ENCODE measurements around the gene NFAM1. TPM values are rescaled to one million over a fixed set of nuclear protein-coding genes. Genes with fewer than 3 reads are reported as not detected.

NFAM1 gene
- polyA plus RNA-seq, 12 donors: 0.44 to 3.4 (median 0.60) TPM; not detected in 2

- no peak for DNase-seq
These were observed 15.5 kb downstream of the NFAM1 start for GRCh38 chr22:42416671-42417230.

- DNase-seq: no peak
These were observed 17.5 kb downstream of the NFAM1 start for GRCh38 chr22:42414565-42415303.

DNA sequence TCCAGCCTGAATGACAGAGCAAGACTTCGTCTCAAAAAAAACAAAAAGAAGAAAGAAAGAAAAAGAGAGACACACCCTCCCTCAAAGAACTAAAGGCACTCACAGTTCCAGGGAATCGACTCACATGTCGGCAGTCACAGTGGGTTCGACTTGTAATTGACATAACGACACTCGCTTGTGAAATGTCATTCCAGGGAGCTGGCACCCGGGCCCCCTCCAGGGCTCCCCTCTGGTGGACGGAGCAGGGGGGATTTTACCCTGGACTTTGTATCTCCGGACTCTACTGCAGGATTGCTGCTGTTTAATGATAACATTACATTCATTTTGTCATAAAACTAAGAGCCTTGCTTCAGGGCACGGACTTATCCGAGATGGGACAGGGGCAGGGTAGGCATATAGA lies 18.2 kb downstream of the NFAM1 start:
- DNase-seq: no peak

- no peak for DNase-seq
These were observed 19.4 kb downstream of the NFAM1 start for GRCh38 chr22:42412744-42413333.

GRCh38 chr22:42410708-42411107 lies 21.5 kb downstream of the NFAM1 start:
- no peak for DNase-seq

DNA sequence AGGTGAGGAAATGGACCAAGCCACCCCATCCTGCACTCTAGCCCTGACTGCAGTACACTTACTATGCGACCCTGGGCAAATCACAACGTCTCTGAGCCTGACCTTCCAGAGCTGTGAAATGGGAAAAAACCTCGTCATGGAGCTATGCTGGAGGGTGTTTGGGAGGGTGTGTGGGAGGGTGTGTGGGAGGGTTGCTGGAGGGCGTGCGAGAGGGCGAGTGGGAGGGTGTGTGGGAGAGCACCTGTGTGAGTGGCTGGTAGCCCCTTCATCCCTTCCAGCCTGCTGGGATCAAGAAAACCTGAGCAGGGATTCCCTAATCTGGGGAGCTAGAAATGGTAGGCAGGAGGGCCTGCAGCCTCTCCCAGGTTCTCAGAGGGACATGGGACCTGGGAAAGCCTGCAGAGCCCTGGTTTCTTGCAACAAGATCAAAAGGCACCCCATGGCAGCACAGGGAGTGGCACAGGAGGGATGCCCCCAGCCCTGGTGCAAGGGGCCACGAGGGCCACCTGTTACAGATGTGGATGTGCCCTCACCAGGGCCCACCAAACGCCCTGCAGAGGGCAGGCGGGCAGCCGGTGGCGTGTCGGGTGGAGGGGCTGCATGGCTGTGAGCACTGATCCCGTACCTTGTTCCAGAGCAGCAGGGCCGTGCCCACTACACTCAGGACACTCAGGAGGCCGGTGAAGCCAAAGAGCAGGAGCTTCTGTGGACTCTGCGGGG lies 23.2 kb downstream of the NFAM1 start:
- no peak for DNase-seq

DNA sequence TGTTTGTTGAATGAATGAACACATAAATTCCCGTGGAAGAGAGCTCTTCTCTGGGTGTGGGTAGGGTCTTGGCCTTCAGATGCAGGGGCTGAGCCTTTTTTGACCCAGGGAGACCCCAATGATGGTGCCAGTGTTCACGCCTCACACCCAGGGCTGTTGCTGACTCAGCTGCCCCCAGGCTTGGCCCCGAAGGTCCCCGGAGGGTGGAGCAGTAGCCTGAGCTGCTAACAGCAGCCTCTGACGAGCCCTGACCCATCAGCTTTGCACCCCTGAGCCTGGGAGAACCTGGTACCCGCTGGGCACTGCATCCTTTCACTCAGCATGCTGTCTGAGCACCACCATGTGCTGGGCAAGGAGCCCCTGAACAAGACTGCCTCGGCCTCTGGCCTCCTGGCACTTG lies 23.9 kb downstream of the NFAM1 start:
- DNase-seq: no peak

GRCh38 chr22:42404266-42404665 lies 27.9 kb downstream of the NFAM1 start:
- no peak for DNase-seq

DNA sequence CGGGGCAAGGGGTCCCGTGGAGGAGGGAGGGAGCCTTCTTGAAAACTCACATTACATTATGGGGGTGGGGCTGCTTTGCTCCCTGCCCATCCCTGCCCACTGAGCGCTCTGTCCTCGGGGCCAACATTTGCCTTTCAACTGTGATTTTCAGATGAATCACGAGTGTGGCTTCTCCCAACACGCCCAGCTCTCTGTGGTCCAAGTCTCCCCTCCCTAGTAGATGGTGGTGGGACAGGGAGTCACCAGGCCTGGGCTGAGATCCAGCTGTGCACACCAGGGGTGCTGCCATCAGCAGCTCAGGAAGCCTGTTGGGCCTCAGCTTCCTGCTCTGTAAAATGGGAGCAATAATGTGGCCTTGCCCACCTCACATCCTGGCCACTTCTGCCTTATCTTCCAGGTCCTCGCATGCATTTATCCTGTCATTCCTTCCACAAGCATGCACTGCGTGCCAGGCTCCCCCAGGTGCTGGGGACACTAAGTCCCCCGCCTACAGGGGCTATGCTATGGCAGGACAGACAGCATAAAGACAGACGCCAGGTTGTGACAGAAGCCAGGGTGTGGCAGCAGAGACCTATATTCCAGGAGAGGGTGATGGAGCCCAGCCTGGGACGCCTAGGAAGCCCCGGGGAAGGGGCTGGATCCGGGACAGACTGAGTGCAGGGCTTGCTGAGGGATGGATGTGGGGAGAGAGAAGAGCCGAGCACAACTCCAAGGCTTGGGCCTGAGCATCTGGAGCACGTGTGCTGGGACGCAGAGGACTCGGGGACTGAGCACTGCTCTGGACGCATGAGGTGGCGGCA lies 30.5 kb downstream of the NFAM1 start:
- no peak for DNase-seq

DNA sequence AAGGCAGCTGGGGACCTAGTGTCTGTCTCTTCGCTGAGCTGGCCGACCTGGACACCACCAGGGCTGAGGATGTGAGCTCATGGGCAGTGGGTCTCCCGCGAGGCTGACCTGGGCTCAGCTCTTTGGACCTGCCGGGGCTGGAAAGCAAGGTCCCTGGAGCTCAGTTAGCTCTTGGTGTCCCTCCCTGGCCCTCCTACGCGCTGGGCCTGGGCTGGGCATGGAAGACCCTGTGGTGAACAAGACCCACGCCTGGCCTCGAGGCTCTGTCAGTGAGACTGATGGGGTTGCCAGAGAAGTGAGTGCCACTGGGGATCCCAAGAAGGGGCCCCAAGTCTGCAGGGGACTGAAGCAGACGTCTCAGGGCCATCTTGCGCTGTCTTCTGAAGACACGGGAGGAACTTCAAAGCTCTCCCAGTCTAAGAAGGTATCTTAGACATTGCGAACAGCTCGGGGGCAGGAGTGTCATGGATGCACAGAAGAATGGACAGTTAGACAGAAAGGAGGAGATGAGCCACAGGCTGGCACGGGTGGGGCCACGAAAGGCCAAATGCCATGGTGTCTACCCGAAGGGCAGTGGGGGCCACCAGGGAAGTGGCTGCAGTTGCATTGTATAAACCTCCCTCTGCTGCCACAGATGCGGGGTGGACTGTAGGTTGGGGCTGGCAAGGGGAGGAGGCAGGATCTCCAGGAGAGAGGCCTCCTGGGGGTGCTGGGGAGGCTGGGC lies 31.2 kb downstream of the NFAM1 start:
- no peak for DNase-seq

- no peak for DNase-seq
These were observed 32.6 kb downstream of the NFAM1 start for GRCh38 chr22:42399315-42400271.

GRCh38 chr22:42397332-42398249 lies 34.6 kb downstream of the NFAM1 start:
- no peak for DNase-seq

GRCh38 chr22:42396621-42397331 lies 35.4 kb downstream of the NFAM1 start:
- DNase-seq: no peak

- no peak for DNase-seq
These were observed 43.1 kb downstream of the NFAM1 start for GRCh38 chr22:42389143-42389542.

DNA sequence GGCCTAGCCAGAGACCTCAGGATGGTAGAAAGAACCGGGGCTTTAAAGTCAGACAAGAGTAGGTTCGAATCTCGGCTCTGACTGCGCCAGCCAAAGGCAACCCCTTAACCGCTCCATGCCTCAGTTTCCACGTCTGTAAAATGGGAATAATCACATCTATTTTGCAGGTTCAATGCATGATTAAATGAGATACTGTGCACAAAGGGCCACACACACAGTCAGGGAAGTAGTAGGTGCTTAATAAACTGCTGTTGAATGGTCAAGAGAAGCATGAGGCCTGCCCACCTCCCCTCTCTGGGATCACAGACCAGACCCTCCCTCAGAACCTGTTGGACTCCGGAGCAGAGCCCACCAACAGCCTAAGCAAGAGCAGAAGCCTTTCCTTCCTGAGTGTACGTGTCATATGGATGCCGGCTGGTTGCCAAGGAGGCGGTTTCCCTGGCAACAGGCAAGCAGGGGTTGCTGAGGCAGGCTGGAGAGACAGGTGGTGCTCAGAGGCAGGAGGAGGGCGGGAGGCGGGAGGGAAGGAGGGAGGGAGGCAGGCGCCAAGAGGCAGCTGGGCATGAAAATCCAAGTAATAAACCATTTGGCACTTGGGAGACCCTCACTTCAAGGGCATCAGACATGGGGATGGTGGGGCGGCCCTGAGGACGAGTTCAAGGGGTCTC lies 43.9 kb downstream of the NFAM1 start:
- DNase-seq: no peak

GRCh38 chr22:42387631-42388030 lies 44.6 kb downstream of the NFAM1 start:
- DNase-seq: no peak

DNA sequence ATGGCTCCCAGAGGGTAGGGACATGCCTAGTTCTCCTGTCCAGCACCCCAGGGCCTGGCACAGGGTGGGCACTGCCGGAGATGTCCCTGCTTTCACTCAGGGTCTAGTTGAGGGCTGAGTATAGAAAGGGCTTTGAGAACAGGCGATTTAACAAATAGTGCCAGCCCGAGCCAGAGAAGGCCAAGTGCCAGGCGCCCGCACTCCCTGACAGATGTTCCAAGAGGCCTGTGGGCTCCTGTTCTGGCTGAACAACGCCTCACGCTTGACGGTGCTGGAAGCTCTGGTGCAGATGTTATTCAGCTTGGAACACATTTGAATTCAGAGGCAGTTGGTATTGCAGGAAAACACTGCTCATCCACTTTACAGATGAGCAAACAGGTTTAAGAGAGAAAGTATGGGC lies 46.5 kb downstream of the NFAM1 start:
- no peak for DNase-seq

DNA sequence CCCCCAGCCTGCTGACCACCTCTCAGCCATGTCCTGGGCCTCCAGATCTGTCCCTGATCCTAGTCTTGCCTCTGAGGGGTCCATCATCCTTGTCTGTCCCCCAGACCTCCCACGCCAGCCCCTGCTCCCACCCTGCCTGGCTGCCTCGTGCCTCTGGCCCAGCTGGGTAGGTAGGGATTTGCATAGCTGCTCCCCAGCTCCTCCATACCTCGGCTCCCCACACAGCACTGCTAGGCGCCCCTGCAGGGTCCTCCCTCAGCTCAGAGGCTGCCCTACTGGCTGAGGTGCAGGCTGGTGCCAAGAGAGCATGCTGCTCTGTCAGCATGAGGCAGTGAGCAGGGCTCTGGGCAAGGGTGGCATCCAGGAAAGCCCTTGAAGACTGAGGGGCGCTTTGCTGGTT lies 47.7 kb downstream of the NFAM1 start:
- DNase-seq: no peak

Measured in muscle of arm (tissue), 12 donors.